ENCODE results near the gene CNTNAP5.

DNA sequence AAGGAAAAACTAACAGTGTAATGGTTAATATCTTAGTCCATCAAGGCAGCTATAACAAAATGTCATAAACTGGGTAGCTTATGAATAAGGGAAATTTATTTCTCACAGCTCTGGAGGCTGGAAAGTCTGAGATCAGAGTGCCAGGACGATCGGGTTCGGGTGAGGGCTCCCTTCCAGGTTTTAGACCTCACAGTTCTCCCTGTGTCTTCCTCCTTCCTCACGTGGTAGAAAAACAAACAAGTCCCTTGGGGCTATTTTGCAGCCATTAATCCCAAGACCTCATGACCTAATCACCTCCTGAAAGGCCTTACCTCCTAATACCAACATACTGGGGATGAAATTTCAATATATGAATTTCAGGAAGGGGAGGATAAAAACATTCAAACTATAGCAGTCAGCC is 455.9 kb downstream of the CNTNAP5 start:
- no peak for TF ChIP-seq EZH2 (IDR thresholded peaks at IDR 0.05; ENCODE audit: borderline replicate concordance, low read depth, low read length, poor library complexity, severe bottlenecking)
- TF ChIP-seq, protein P1, sequence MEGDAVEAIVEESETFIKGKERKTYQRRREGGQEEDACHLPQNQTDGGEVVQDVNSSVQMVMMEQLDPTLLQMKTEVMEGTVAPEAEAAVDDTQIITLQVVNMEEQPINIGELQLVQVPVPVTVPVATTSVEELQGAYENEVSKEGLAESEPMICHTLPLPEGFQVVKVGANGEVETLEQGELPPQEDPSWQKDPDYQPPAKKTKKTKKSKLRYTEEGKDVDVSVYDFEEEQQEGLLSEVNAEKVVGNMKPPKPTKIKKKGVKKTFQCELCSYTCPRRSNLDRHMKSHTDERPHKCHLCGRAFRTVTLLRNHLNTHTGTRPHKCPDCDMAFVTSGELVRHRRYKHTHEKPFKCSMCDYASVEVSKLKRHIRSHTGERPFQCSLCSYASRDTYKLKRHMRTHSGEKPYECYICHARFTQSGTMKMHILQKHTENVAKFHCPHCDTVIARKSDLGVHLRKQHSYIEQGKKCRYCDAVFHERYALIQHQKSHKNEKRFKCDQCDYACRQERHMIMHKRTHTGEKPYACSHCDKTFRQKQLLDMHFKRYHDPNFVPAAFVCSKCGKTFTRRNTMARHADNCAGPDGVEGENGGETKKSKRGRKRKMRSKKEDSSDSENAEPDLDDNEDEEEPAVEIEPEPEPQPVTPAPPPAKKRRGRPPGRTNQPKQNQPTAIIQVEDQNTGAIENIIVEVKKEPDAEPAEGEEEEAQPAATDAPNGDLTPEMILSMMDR (conservative IDR thresholded peaks at IDR 0.05; ENCODE audit: low read depth, low read length): no peak
